ENCODE data around the gene TBX6. TPM values are rescaled to one million over a fixed set of nuclear protein-coding genes. Genes with fewer than 3 reads are reported as not detected.

Gene TBX6
- total RNA-seq, 1 experiment from 2014 or later, result 1.6 TPM

GRCh38 chr16:30136971-30137605 is 45.4 kb upstream of the TBX6 start:
- Histone ChIP-seq H3K23ac (ENCODE audit: insufficient read length, low read depth, low read length) (no peak overlapping the region), H4K20me1 (ENCODE audit: control insufficient read depth, insufficient read depth, insufficient read length) (no peaks in the 10 kb centered on the region), H2BK12ac (ENCODE audit: insufficient read length, low read depth, low read length) (no peak overlapping the region), H3K27me3 (ENCODE audit: insufficient read depth, low read length) (no peaks in the 10 kb centered on the region), H3K27ac (ENCODE audit: insufficient read length, low read depth, low read length) (no peak overlapping the region), H3K23me2 (ENCODE audit: insufficient read length, low read depth, low read length, poor library complexity, severe bottlenecking) (peaks cover 3% of the 10 kb centered on the region), H3K4ac (ENCODE audit: low read depth, low read length) (no peak overlapping the region), H3K56ac (ENCODE audit: insufficient read length, low read depth, low read length) (no peak overlapping the region), H2BK120ac (ENCODE audit: low read depth, low read length, poor library complexity, severe bottlenecking) (no peak overlapping the region), H3K79me2 (ENCODE audit: insufficient read depth, low read length) (no peaks in the 10 kb centered on the region), H4K91ac (ENCODE audit: insufficient read length, low read depth, low read length) (no peak overlapping the region), H2AFZ (ENCODE audit: low read length) (no peak overlapping the region), H2BK15ac (ENCODE audit: low read depth, low read length) (no peak overlapping the region), H3K9me3 (ENCODE audit: control insufficient read depth, low read depth, low read length) (no peaks in the 10 kb centered on the region), H3K4me2 (ENCODE audit: insufficient read depth, insufficient read length, low read length) (no peak overlapping the region), H4K5ac (ENCODE audit: insufficient read length, low read depth, low read length) (no peak overlapping the region), H2BK20ac (ENCODE audit: low read depth, low read length, poor library complexity, severe bottlenecking) (no peak overlapping the region), H3K4me1 (ENCODE audit: insufficient read depth, low read length) (no peaks in the 10 kb centered on the region), H4K8ac (replicated peaks; ENCODE audit: insufficient read length, low read depth, low read length) (no peak overlapping the region), H3T11ph (ENCODE audit: low read length) (no peak overlapping the region), H2AK5ac (ENCODE audit: insufficient read length, low read length) (no peak overlapping the region), H3K9ac (ENCODE audit: extremely low read depth, insufficient read length, low read length) (no peak overlapping the region), H2BK5ac (ENCODE audit: insufficient read length, low read length) (no peak overlapping the region), H3K79me1 (ENCODE audit: insufficient read depth, low read depth, low read length, poor library complexity, severe bottlenecking) (no peaks in the 10 kb centered on the region), H3K18ac (ENCODE audit: insufficient read length, low read depth, low read length) (no peak overlapping the region), H3K14ac (ENCODE audit: insufficient read depth, low read length) (no peak overlapping the region)
- WGBS (ENCODE audit: extremely low coverage, insufficient read length, low lambda C conversion rate), result no CpG with 5 or more reads among the region's 11 CpGs
- Mint-ChIP-seq H3K27ac (no peak overlapping the region), H3K4me1 (0 out of 4 replicates have a peak, but pooled peaks cover 0 to 2% of the 10 kb centered on the region in 2 experiments), H3K9me3 (peaks cover 0 to 2% of the 10 kb centered on the region in 2 experiments; a peak in 1 of 5 replicates), H3K27me3 (ENCODE audit: low read depth) (no peaks in the 10 kb centered on the region; the same call in none of the 2 replicates), H3K4me3 (no peak overlapping the region), H3K36me3 (ENCODE audit: insufficient read depth in 1 of 3, low read depth in 3 of 3) (peaks cover 0 to 1% (median 0%) of the 10 kb centered on the region in 3 experiments; a peak in 1 of 7 replicates)
- TF ChIP-seq, protein P1, sequence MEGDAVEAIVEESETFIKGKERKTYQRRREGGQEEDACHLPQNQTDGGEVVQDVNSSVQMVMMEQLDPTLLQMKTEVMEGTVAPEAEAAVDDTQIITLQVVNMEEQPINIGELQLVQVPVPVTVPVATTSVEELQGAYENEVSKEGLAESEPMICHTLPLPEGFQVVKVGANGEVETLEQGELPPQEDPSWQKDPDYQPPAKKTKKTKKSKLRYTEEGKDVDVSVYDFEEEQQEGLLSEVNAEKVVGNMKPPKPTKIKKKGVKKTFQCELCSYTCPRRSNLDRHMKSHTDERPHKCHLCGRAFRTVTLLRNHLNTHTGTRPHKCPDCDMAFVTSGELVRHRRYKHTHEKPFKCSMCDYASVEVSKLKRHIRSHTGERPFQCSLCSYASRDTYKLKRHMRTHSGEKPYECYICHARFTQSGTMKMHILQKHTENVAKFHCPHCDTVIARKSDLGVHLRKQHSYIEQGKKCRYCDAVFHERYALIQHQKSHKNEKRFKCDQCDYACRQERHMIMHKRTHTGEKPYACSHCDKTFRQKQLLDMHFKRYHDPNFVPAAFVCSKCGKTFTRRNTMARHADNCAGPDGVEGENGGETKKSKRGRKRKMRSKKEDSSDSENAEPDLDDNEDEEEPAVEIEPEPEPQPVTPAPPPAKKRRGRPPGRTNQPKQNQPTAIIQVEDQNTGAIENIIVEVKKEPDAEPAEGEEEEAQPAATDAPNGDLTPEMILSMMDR (conservative IDR thresholded peaks at IDR 0.05), result no peak
- DNase-seq, result no peak

All from H9 (cell line).